Cardiac fibroblast (primary cell): Measurements from ENCODE around the gene TNK1.

Source experiments
- DNase-seq, 2 donors: peaks; one replicate each; pipeline versions ENCODE4 v3.0.0 to v3.0.0-alpha.2; 2010; ENCODE audit warnings: low read depth in 2 of 2
- H3K4me3 ChIP-seq, 2 donors: replicated peaks in 1 of 2; 1 replicate in 1 of 2; 2 replicates in 1 of 2; pipeline ENCODE4 v1.5.1; 2011; ENCODE audit warnings: low read depth in 2 of 2, low read length in 2 of 2, mild to moderate bottlenecking in 2 of 2, moderate library complexity in 1 of 2
- TF ChIP-seq, protein P1 (sequence below): IDR thresholded peaks from one replicate; pipeline ENCODE4 v1.5.1; 2011; ENCODE audit warnings: low read depth, mild to moderate bottlenecking, low read length, inconsistent platforms

TNK1 gene

DNA sequence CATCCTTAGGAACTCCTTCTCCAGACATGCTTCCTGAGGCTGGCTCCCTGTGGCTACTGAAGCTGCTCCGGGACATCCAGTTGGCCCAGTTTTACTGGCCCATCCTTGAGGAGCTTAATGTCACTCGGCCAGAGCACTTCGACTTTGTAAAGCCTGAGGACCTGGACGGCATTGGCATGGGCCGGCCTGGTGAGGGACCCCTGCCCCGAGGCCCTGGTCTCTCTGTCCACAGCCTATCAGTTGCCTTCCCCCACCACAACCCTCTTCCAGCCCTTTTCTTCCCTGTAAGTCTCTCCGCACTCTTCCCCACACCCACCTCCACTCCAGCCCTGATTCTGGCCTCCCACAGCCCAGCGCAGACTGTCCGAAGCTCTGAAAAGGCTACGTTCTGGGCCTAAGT, 2.0 kb downstream of the TNK1 start:
- H3K4me3 ChIP-seq, result no peak overlapping the region
- TF ChIP-seq, protein P1, sequence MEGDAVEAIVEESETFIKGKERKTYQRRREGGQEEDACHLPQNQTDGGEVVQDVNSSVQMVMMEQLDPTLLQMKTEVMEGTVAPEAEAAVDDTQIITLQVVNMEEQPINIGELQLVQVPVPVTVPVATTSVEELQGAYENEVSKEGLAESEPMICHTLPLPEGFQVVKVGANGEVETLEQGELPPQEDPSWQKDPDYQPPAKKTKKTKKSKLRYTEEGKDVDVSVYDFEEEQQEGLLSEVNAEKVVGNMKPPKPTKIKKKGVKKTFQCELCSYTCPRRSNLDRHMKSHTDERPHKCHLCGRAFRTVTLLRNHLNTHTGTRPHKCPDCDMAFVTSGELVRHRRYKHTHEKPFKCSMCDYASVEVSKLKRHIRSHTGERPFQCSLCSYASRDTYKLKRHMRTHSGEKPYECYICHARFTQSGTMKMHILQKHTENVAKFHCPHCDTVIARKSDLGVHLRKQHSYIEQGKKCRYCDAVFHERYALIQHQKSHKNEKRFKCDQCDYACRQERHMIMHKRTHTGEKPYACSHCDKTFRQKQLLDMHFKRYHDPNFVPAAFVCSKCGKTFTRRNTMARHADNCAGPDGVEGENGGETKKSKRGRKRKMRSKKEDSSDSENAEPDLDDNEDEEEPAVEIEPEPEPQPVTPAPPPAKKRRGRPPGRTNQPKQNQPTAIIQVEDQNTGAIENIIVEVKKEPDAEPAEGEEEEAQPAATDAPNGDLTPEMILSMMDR, result no peak
- DNase-seq, result no peak

DNA sequence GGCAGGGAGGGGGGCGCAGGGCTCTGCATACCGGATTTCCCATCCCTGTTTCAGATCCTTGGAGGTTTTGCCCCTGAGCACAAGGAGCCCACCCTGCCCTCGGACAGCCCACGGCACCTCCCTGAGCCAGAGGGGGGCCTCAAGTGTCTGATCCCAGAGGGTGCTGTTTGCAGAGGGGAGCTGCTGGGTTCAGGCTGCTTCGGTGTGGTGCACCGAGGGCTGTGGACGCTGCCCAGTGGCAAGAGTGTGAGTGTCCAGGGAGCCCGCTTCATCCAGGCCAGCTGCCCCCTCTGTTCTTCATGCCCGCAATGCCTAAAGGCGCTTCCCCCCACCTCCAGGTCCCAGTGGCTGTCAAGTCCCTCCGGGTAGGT, 2.5 kb downstream of the TNK1 start:
- no peak overlapping the region for H3K4me3 ChIP-seq
- TF ChIP-seq, protein P1, result no peak

DNA sequence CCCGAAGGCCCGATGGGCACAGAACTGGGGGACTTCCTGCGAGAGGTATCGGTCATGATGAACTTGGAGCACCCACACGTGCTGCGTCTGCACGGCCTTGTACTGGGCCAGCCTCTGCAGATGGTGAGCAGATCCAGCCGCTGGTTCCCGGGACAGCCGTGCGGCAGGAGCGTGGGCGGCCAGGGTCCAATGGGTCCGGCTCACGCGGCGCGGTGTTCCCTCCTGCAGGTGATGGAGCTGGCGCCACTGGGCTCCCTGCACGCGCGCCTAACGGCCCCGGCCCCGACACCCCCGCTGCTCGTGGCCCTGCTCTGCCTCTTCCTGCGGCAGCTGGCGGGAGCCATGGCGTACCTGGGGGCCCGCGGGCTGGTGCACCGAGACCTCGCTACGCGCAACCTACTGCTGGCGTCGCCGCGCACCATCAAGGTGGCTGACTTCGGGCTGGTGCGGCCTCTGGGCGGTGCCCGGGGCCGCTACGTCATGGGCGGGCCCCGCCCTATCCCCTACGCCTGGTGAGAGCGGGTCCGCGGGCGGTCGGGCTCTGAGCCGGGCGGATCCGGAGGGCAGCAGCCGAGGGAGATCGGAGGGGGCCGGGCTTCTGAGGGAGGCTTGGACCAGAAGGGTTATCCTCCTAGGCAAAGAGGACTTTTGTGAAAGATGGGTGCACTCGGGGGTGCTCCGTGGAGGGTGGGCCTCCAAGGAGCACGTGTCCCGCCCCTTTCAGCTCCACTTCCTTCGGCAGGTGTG, 3.0 kb downstream of the TNK1 start:
- peak overlapping the region; percentile 36 to 41 for H3K4me3 ChIP-seq
- DNase-seq, result peak in 1 of 2 donors; percentile 34
- TF ChIP-seq, protein P1, result no peak

More for the DNA sequence above, 2.5 kb downstream of the TNK1 start:
- DNase-seq, result no peak

DNA sequence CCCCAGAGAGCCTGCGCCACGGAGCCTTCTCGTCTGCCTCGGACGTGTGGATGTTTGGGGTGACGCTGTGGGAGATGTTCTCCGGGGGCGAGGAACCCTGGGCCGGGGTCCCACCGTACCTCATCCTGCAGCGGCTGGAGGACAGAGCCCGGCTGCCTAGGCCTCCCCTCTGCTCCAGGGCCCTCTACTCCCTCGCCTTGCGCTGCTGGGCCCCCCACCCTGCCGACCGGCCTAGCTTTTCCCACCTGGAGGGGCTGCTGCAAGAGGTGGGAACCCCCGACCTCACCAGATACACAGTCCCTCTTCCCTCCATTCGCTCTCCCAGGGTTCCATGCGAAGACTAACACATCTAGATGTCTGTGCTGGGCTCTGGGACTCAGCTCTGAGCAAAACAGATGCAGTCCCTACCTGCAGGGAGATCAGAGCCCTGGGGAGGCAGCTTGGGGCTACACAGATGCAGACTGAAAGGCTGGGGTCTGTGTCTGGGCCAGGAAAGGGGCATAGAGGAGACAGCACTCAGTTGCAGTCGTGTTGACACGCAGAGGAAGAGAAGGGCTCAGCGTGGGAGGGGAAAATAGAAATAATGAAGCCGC, 3.7 kb downstream of the TNK1 start:
- TF ChIP-seq, protein P1, result no peak
- no peak for DNase-seq
- H3K4me3 ChIP-seq, result peak overlapping the region; percentile 36 to 41

DNA sequence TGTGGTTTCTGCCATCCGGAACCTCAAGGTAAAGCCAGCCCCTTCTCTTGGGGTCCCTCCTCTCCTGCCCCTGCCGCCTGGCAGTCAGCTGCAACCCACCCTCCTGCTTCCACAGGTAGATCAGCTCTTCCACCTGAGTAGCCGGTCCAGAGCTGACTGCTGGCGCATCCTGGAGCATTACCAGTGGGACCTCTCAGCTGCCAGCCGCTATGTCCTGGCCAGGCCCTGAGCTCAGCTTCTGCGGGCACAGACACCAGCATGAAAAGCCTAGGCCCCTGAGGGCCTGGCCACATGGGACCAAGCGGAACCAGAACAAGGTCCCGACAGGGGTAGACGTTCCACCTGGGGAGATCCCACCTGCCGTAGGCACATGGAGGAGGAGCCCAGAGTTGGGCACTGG, 8.0 kb downstream of the TNK1 start:
- DNase-seq, result no peak
- H3K4me3 ChIP-seq, result no peak overlapping the region
- TF ChIP-seq, protein P1, result no peak

DNA sequence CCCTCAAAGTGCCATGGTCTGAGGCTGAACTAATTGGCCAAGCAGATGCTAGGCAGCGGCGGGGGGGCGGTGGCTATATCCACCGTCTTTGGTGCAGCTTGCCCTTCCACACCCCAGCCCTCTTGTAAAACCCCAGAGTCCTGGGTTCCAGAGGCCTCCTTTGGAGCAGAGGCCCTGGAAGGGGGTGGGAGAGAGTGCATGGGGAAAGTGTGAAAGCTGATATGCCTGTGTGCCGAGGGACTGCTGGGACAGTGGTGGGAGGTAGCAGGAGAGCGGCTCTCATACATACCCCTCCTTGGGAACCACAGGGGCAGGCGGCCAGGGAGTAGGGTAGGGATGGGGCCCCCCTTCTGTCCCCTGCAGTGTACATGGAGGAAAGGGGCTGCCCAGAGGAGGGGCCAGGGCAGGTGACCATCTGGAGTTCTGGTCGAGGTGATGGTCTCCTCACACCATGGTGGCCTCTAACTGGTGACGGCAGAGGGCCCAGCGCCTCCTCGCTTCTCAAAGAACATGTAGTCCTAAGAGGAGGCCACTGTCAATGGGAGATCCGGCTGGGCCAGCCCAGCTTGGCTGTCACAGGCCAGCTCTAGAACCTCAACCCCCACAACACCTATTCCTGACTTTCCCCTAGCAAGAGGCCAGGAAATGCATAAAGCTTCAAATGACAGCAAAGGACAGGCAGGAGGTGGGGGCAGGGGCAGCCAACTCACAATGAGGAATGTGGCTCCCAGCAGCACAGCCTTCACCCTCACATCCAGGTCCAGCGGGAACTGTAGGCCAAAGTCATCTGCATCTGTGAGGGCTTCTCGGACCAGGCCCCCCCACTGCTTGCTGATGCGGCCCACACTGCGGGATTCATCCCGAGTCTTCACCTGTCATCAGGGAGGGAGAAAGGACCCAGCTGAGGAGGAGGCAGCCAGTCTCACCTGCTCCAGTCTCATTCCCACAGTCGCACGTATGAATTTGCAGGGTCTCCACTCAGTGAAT, 9.3 kb downstream of the TNK1 start:
- H3K4me3 ChIP-seq, result no peak overlapping the region
- DNase-seq, result no peak
- TF ChIP-seq, protein P1, result no peak
